AG09309 (cell line): ENCODE data around the gene ARHGAP24.

ENCODE experiments used
- DNase-seq: peaks from one replicate; pipeline ENCODE4 v3.0.0-alpha.2; 2010; ENCODE audit warnings: low read depth
- H3K4me3 ChIP-seq: 2 replicates; pipeline ENCODE4 v1.5.1; 2011; ENCODE audit warnings: mild to moderate bottlenecking, low read depth, low read length, moderate library complexity; ENCODE audit not compliant: control insufficient read depth
- TF ChIP-seq, protein P1 (sequence below): IDR thresholded peaks from 2 replicates; pipeline ENCODE4 v1.5.1; 2011; ENCODE audit warnings: mild to moderate bottlenecking, low read depth, low read length, inconsistent platforms; ENCODE audit not compliant: insufficient read depth, control insufficient read depth; ENCODE audit errors: missing control alignments

The ARHGAP24 gene

GRCh38 chr4:85477534-85477933, 2.6 kb downstream of the ARHGAP24 start:
- TF ChIP-seq, protein P1, sequence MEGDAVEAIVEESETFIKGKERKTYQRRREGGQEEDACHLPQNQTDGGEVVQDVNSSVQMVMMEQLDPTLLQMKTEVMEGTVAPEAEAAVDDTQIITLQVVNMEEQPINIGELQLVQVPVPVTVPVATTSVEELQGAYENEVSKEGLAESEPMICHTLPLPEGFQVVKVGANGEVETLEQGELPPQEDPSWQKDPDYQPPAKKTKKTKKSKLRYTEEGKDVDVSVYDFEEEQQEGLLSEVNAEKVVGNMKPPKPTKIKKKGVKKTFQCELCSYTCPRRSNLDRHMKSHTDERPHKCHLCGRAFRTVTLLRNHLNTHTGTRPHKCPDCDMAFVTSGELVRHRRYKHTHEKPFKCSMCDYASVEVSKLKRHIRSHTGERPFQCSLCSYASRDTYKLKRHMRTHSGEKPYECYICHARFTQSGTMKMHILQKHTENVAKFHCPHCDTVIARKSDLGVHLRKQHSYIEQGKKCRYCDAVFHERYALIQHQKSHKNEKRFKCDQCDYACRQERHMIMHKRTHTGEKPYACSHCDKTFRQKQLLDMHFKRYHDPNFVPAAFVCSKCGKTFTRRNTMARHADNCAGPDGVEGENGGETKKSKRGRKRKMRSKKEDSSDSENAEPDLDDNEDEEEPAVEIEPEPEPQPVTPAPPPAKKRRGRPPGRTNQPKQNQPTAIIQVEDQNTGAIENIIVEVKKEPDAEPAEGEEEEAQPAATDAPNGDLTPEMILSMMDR = no peak
- peak overlapping the region; percentile 17 for H3K4me3 ChIP-seq
- DNase-seq = no peak

DNA sequence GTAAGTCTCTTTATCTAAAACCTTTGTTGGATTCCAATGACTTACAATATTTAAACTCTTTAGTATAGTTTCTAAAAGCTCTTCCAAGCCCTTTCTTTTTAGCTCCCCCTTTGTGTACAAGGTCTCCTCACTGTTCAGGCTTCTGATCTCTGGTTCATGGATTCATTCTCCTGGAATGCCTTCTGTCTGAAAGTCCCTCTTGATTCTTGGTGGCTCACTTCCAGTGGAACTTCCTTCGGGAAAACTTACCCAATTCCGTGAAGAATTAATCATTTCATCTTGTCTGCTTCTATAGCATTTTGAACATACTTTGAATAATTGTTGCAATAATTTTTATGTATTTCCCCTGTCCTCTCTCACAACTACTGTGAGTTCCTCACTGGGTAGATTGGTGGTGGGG, 3.6 kb downstream of the ARHGAP24 start:
- TF ChIP-seq, protein P1 = no peak
- no peak for DNase-seq
- H3K4me3 ChIP-seq = no peak overlapping the region

DNA sequence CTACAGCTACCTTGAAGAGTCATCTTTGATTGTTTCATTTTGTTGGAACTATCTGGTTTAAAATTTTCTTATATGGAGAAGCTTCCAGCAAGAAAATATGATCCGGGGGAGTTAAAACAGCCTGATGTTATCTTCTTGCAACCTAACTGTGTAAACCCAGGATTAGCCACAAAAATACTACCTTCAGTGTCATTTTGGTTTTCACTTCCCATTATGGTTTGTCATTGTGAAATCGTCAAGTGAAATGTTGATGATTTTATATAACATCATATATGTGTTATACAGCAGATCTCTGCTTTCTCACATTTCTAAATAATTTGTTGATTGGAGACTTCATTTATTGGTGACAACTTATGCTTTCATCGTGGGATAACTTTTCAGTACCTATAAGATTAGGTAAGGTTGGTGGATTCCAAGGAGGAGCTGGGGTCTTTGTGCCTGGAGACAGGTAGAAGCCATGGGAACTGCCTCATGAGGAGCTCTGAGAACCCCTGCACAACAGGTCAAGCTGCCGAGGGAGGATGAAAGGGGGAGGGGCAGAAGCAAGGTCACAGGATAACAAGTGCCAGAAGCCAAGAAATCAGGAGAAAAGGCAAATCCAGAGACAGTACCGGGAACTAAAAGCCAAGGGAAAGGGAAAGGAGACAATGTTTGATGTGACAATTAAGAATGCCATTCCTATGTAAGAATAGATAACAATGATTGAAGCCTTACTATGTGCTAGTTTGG, 7.2 kb downstream of the ARHGAP24 start:
- no peak overlapping the region for H3K4me3 ChIP-seq
- DNase-seq = no peak
- TF ChIP-seq, protein P1 = no peak

DNA sequence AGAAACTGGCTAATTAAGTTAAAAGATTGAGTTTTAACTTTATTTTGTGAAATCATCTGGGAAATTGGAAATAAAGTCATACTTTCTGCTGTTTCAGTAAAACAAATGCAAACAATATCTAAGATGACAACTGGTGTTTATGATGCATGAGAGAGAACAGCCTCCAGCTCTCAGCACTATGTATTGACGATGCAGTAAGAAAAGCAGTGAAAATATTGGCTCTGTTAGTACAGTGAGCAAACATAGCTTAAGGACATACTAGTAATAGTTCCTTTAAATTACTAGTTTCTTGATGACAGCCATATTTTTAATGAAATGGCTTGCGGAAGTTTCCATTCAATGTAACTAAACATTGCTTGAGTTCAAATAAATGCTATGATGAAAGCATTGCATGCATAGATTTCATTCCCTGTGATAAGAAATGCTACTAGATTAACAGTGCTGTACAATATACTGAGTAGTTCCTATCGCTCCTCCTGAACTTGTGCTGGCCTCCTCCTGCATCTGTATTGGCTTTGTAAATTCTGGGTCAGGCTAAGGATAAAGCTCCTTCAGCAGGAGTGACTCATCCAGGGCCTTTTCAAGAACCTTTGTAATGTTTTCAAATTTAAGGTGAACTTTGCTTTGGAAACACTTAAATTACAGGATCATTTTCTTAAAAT, 11.6 kb downstream of the ARHGAP24 start:
- H3K4me3 ChIP-seq = no peak overlapping the region
- TF ChIP-seq, protein P1 = no peak
- DNase-seq = no peak

DNA sequence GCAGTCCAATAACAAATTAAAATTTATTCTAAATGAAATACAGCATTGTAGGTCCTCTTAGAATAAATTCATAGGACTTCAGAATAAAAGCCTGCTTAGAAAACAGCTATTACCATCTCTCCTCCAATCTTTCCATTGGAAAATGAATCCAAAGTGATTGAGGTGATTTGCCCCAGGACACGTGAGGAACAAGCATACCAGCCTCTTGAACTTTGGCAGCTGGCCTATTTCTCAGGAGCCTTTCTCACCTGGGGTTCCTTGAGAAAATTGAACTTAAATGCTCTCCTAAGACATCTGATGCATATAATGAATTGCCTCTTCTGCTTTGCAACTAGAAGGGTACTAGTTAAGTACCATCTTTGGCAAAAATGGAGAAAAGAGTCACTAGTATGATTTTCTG, 13.5 kb downstream of the ARHGAP24 start:
- no peak overlapping the region for H3K4me3 ChIP-seq
- TF ChIP-seq, protein P1 = no peak
- no peak for DNase-seq

DNA sequence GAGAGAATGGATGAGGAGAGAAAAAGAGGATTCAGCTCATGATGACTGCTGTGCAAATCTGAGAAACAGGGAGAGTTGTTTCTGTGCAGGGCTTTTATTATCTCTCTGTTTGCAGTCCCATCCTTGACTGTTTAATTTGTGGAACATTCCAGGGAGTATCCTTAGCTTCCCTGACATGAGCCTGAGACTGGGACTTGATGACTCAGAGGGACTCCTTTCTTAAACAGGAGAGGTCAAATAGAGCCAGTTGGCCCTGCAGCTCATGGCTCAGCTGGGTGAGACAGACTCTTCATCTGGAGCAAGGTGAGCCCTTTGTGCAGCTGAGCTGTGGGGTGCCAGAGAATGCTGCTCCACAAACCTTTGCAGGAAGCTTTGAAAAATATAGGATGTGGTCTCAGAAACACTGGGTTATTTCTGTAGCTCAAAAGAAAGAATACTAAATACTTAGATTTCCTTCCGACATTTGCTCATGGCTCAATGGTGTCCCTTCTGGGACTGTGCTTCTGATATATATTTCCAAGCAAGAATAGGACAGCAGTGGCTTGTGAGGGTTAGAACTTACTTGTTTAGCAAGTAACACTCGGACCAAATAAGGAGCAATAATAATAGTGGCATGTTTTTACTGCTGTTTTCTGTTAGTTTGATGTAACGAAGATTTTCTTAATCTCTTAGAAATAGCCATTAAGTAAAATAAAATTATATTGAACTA, 14.5 kb downstream of the ARHGAP24 start:
- TF ChIP-seq, protein P1 = no peak
- no peak overlapping the region for H3K4me3 ChIP-seq
- DNase-seq = no peak
